SKM-1 (cell line): ENCODE results near the gene SURF1.
"Not testable (repeated sequence)": the region's sequence is repeated elsewhere in the genome, so short reads cannot be mapped to it uniquely, and the experiment has no call there.

Source experiments
- DNase-seq: peaks from one replicate; lab custom pipeline; 2025; ENCODE audit not compliant: unreplicated experiment; lab: John Stamatoyannopoulos, UW

Gene SURF1

DNA sequence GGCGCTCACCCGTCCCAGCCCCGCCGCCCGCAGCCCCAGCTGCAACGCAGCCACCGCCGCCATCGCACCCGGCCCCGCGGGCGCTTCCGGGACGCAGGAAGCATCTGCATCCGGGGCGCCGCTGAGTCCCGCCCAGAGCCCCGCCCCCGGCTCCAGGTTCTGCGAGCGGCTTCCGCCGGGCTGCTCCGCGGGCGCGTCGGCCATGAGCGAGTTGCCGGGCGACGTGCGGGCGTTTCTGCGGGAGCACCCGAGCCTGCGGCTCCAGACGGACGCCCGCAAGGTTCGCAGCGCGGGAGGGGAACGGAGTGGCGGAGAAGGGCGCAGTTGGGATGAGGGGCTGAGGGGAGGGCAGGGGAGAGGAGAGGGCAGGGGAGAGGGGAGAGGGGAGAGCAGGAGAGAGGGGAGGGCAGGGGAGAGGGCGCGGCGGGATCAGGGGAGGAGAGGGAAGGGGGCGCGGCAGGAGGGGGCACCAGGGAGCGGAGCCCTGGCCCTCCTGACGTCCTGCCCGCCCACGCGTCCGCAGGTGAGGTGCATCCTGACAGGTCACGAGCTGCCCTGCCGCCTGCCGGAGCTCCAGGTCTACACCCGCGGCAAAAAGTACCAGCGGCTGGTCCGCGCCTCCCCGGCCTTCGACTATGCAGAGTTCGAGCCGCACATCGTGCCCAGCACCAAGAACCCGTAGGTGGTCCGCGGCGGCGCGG lies at the start of gene SURF1, which contains the start of gene SURF2:
TSS of gene SURF1 (minus strand) at position 97 of the 701 bp plus-strand sequence. CDS start at position 63, 34 bp downstream.
TSS of gene SURF2 (plus strand) at position 160 of the 701 bp plus-strand sequence. CDS start at position 203, 43 bp downstream.
- DNase-seq = peak; percentile 45

DNA sequence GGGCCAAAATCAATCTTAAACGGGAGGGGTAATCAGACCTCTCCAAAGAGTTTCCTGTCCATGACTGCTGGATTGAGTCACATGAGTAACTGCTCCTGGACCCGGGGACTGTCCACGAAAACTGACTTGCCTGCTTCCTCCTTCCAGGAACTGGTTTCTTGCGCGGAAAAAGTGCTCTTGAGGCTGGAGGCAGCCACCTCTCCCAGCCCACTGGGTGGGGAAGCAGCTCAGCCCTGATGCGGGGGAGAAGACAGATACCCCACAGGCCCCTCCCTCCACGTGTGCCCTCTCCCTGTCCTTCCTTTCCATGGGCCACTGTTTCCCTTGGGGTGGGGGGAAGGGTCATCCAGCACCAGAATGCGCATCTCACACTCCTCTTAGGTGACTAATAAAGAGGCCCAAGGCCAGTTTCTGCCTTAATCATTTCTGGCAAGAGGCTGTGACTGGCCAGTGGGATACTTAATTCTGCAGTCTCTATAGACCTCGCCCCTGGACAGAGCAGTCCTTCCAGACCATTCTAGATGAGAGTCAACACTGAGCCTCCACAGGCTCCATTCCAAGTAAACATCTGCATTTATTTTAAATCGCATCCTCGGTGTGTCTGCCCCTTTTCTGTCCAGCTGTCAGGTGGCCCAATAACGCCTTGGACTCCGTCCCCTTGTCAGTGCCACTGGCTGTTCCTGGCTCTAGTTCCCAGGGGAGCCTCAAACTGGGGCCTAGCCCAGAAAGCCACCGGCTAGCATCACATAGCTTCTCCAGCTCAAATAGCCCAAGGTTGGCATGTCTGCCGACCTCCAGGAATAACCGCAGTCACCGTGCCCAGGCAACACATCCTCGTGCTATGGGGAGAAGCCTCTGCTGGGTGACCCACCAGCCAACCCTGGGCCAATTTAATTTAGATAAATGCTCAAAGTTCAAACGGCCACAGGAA lies 49.5 kb upstream of the SURF1 start:
- no peak for DNase-seq

DNA sequence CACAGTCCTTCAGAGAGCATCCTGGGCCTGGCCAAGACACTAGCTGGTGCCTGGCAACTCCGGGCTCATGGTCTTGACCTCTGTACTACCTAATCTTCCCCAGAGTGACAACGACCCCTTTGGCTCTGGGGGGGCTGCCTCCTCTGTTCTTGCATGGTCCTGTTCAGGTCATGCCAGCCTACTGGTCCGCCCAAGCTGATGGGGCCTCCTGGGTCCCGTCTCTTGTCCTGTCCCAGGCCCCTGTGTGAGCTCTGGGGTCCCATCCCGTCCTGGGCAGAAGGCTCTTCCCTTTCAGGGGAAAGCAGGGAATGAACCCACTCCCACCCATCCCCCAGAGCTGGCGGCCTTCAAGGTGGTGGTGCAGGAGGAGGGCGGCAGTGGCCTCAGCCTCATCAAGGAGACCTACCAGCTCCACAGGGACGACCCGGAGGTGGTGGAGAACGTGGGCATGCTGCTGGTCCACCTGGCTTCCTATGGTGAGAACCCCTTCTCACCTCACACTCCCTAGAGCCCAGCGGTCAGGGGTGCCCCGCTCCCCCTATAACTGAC lies 48.2 kb upstream of the SURF1 start:
- DNase-seq = no peak

DNA sequence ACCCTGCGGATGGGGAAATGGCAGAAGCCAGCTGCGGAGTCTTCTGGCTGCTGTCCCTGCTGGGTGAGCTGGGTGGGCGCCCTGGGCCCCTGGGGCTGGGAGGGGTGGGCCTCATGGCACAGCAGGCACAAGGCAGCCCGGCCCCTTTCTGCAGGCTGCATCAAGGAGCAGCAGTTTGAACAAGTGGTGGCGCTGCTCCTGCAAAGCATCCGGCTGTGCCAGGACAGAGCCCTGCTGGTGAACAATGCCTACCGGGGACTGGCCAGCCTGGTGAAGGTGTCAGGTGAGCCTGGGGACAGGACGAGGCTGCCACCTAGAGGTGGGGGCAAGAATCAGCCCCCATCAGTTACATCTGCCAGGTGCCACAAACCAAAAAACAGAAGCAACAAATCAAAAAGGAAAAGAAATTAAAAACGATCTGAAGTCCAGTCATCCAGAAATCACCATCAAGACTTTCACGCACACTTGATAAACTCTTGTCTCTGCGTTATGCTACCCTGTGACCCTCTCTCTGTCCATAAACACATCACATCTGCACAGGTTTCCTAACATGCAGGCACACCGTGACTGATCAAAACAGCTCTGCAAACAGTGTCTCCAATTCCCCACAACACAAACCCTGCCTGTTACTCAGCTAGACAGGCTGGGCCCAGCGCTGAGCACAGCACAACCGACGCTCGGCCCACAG lies 47.6 kb upstream of the SURF1 start:
- no peak for DNase-seq

- no peak for DNase-seq
These were observed 46.4 kb upstream of the SURF1 start for GRCh38 chr9:133402689-133403088.

GRCh38 chr9:133401588-133401987 lies 45.3 kb upstream of the SURF1 start:
- no peak for DNase-seq

DNA sequence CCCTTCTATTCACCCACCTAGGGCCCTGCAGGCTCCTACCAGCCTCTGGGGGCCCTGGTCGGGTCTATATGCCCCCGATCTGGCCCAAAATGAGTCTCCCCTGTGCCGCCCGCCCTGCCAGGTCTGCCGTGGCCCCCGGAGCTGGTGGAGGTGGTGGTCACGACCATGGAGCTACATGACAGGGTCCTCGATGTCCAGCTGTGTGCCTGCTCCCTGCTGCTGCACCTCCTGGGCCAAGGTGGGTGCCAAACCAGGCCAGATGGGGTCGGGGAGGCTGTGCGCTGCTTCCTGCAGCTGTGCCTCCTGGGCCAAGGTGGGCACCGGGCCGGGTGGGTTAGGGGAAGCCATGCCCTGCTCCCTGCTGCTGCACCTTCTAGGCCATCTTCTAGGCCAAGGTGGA lies 44.0 kb upstream of the SURF1 start:
- no peak for DNase-seq

DNA sequence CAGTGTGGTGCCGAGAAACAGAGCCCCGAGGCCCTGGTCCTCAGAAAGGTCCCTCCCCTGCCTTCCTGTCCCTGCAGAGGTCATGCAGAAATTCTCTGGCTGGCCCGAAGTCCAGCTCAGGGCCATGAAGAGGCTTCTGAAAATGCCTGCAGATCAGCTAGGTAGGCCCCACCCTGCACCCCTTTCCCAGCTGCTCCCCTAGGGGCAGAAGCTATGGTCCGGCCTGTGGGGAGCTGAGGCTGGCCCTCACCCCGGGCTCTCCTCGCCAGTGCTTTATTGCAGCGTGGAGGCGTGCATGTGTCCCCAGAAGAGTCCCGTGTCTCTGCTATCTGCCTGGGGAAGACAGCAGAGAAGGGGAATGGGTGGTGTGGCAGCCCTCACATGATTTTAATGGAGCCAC lies 41.6 kb upstream of the SURF1 start:
- no peak for DNase-seq

DNA sequence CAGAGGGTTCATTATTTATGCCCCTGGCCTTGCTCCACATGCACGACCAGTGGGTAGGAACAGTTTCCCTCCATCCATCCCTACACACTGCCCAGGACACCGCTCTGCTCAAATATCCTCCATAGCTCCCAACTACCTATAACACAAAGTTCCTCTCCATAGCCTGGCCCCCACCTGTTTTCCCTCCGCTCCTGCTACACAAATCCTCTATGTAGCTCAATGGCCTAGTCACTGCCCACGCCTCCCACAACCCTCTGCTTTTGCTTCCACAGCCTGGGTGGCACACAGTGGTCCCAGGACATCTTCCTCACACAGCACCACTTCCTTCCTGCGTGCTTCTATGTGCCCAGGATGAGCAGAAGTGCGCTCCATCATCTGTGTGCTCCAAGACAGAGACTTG lies 41.1 kb upstream of the SURF1 start:
- DNase-seq = no peak

- DNase-seq = no peak
These were observed 40.7 kb upstream of the SURF1 start for GRCh38 chr9:133396952-133397351.

DNA sequence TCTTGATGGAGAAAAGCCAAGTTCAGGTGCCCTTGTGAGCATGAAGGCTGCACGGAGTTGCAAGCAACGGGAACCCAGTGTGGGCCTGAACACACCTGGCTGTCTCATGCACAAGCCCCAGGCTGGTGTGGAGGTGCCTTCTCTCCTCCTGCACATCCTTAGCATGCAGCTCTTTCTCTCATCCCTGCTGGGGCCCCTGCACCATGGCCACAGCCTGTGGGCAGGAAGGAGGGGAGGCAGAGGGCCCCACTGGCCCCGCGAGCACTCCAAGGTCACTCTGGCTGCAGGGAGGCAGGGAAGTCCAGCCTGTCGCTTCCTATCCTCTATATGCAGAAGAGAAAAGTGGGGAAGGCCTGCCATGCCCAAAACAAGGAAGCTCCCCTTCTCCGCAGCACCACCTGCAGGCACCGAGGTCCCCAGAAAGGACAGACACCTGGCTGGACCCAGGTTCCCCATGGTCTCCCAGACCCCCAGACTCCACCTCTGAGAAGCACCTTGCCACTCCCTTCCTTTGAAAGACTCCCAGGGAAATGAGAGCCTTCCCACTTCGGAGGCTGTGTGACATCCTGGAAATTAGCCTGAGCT lies 38.5 kb upstream of the SURF1 start:
- no peak for DNase-seq

DNA sequence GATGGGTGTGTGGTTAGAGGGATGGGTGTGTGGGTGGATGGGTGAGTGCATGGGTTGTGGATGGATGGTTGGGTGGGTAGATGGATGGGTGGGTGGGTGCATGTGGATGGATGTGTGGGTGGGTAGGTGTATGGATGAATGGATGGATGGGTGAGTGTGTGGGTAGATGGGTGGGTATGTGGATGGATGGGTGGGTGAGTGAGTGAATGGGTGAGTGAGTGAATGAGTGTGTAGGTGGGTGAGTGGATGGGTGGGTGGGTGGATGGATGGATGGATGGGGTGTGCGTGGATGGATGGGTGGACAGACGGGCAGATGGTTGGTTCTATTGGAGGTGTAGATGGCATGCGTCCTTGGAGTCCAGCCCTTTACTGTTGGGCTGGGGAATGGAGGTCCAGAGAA lies 37.1 kb upstream of the SURF1 start:
- no peak for DNase-seq

DNA sequence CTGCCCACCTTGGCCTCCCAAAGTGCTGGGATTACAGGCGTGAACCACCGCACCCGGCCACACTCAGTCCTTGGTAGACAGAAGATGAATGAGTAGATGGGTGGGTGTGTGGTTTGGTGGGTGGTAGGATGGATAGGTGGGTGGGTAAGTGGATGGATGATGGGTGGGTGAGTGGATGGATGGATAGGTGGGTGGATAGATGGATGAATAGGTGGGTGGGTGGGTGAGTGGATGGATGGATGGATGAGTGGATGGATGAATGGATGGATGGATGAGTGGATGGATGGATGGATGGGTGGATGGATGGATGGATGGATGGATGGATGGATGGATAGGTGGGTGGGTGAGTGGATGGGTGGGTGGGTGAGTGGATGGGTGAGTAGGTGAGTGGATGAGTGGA lies 36.0 kb upstream of the SURF1 start:
- DNase-seq = not testable (repeated sequence)

DNA sequence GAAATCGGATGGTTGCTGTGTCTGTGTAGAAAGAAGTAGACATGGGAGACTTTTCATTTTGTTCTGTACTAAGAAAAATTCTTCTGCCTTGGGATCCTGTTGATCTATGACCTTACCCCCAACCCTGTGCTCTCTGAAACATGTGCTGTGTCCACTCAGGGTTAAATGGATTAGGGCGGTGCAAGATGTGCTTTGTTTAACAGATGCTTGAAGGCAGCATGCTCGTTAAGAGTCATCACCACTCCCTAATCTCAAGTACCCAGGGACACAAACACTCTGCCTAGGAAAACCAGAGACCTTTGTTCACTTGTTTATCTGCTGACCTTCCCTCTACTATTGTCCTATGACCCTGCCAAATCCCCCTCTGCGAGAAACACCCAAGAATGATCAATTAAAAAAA lies 35.2 kb upstream of the SURF1 start:
- not testable (repeated sequence) for DNase-seq

- no peak for DNase-seq
These were observed 34.4 kb upstream of the SURF1 start for GRCh38 chr9:133390713-133391112.

DNA sequence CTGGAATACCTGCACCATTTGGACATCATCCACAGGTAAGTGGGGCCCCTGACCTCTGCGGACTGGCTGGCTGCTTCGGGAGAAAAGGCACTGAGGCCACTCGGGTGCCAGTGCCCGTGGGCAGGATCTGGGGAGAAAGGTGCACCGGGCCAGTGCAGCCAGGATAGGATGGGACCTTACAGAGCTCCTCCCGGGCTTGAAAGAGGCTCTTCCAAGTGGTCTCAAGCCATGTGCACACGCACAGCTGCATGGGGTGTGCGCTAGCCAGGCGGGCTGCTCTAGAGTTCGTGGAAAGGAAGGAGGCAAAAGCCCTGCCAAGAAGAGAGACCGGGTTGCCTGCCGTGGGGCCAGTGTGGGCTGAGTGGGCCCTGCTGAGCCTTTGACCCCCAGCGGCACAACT lies 33.3 kb upstream of the SURF1 start:
- no peak for DNase-seq

GRCh38 chr9:133389025-133389557 lies 32.8 kb upstream of the SURF1 start:
- no peak for DNase-seq

DNA sequence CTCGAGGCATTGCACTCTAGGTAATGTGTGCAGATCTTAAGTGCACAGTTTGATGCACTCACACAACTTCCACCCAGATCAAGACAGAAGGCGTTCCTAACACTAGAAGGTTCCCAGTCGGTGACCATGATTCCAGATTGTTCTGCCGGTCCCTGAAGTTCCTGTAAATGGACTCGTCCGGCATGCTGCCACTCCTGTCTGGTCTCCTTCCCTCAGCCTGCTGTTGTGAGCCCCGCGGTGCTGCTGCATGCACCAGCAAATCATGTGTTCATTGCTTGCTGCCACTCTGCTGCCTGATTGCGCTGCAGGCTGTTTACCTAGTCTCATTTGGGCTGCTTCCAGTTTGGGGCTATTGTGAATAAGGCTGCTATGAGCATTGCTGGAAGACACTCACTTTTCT lies 31.4 kb upstream of the SURF1 start:
- no peak for DNase-seq

DNA sequence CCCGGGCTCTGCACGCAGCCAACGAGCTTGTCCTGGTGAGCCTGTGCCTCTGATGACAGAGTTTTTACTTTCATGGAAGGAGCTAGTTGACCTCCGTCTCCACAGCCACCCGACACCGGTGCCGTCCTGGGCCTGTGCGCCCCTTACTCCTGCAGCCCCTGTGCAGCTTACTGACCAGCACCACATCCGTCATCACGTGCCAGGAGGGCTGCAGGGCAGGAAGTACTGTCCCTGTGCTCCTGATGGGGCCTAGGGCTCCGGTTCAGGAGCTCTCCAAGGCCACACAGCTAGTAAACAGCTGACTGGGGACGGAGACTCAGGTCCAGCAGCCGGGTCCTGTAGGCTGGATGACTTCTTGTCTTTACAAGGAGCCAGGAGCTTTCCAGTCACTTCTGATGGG lies 30.1 kb upstream of the SURF1 start:
- DNase-seq = no peak

DNA sequence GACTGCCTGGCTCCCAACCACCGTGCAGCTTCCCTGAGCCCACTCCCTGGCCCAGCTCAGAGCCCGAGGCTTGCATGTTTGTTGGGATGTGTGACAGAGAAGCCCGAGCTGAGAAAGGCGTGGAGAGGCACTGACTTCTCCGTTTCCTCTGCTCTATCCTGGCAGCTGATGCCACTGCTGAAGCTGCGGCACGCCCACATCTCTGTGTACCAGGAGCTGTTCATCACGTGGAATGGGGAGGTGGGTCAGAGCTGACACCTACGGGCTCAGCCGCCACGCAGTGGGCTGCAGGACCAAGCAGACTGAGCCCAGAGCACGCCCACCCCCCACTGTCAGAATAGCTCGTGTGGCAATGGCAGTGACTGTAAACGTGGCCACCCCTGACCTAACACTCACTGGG lies 29.2 kb upstream of the SURF1 start:
- no peak for DNase-seq
